Activated naive CD4-positive, alpha-beta T cell treated with anti-CD3 and anti-CD28 coated beads for 36 hours (primary cell): Measurements from ENCODE around the gene GUCD1. TPM values are rescaled to one million over a fixed set of nuclear protein-coding genes. Genes with fewer than 3 reads are reported as not detected.
"Not testable (repeated sequence)": the region's sequence is repeated elsewhere in the genome, so short reads cannot be mapped to it uniquely, and the experiment has no call there.

Experiments used
- CTCF ChIA-PET: fragments of 350-600 bp; sonication (Branson Sonifier 250); formaldehyde crosslinking; loops from one replicate; lab custom pipeline; 2021; ENCODE audit warnings: antibody characterized with exemption; lab: Charles Lee
- DNase-seq: peaks from one replicate; pipeline ENCODE4 v3.0.0-alpha.2; 2020
- H3K27ac Mint-ChIP-seq: one replicate; pipeline ENCODE4 v1.8.0; 2021; ENCODE audit warnings: mild to moderate bottlenecking, mixed read lengths
- H3K27me3 Mint-ChIP-seq: one replicate; pipeline ENCODE4 v1.8.0; 2021; ENCODE audit warnings: low read depth, mixed read lengths
- H3K36me3 Mint-ChIP-seq: one replicate; pipeline ENCODE4 v1.8.0; 2021; ENCODE audit warnings: low read depth, mixed read lengths
- H3K4me1 Mint-ChIP-seq: one replicate; pipeline ENCODE4 v1.8.0; 2021; ENCODE audit warnings: low read depth, mixed read lengths
- H3K4me3 Mint-ChIP-seq: one replicate; pipeline ENCODE4 v1.8.0; 2021; ENCODE audit warnings: mild to moderate bottlenecking, moderate library complexity, mixed read lengths
- H3K9me3 Mint-ChIP-seq: one replicate; pipeline ENCODE4 v1.8.0; 2021; ENCODE audit warnings: mixed read lengths
- intact Hi-C: fragments of 100-400 bp; cut with micrococcal nuclease; formaldehyde crosslinking; loops from one replicate; pipeline ENCODE4 v1.15.1; 2023
- total RNA-seq, 2 experiments: library from RNA; stranded (reverse); gene quantifications; one replicate each; pipeline ENCODE4 v1.2.3, GENCODE V29; 2021

The GUCD1 gene
- total RNA-seq, 2 experiments from 2014 or later = 95.8 to 96.0 TPM

DNA sequence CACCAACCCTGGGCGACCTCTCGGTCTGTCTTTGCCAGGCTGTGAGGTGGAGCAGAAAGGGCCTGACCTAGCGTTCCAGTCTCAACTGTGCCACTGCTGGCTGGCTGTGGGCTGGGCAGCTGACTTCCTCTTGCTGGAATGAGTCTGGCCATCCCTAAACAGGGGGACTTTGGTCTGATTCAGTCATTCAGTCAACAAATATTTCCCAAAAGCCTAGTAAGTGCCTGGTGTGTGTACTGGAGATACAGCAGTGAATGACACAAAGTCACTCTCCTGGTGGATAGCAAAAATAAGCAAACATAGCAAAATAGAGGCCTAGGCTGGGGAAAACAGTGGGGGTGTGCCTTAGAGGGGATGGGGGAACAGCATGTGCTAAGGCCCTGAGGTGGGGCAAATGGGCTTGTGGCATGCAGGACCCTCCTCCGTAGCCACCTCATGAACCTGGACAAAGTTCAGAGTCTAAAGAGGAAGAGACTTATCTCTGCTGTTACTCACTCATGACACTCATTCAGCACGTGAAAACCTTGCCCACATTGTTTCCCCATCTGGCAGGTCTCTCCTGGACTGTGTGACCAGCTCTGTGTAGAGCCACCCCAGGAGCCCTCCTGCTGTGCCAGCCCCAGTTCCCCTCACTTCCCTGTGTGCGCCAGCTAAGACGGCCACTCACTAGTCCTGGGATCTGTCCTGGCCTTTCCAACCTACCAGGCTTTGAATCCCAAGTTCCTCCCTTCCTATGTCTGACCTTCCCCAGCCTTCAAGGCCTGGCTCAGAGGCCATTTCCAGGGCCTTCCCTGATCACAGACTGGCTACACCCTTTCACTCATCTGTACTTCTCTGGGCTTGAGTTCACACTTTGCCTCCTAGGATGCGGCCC, 4.7 kb downstream of the GUCD1 start:
- CTCF ChIA-PET = interaction anchor here (0.6 to 0.8 kb wide), 2 partner anchors 13 to 20 kb away, joined by 3 read pairs; no protein-coding TSS in a partner anchor
- Mint-ChIP-seq H3K4me1 (peaks cover 15% of the 10 kb centered on the region), H3K4me3 (no peak overlapping the region), H3K27me3 (no peaks in the 10 kb centered on the region), H3K36me3 (peaks cover 18% of the 10 kb centered on the region), H3K27ac (no peak overlapping the region), H3K9me3 (no peaks in the 10 kb centered on the region)
- DNase-seq = no peak
- intact Hi-C loops = no loop called here

- Mint-ChIP-seq H3K9me3 (no peaks in the 10 kb centered on the region), H3K27ac (no peak overlapping the region), H3K4me3 (no peak overlapping the region), H3K4me1 (peaks cover 10% of the 10 kb centered on the region), H3K36me3 (peaks cover 18% of the 10 kb centered on the region), H3K27me3 (no peaks in the 10 kb centered on the region)
- intact Hi-C loops = no loop called here
- DNase-seq = no peak
- CTCF ChIA-PET = interaction anchor here (1.3 kb wide), 1 partner anchor 25 kb away, joined by 3 read pairs; no protein-coding TSS in a partner anchor
Observed at GRCh38 chr22:24548812-24549211, 6.1 kb downstream of the GUCD1 start.

DNA sequence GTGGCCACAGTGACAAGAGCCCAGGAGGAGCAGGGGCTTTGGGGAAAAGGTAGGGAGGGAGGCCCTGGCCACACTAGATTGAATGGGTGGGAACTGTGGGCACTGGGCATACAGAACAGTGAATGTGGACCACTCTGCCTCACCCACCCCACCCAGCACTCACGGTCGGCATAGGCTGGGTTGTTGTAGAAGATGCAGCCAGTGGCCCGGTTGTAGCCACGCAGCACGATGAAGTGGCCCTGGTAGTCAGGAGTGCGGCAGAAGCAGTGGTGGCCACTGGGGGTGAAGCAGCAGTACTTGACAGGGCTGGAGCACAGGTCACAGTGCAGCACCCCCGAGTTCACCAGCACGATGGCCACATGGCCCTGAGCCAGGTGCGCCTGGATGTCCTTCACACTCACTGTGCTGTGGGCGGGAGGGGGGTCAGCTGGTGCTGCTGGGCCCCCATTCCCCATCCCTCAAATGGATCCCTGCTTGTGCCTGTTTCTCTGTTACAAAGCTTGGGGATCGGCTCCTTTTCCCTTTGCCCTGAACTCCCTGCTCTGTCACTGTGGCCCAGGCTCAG, 11.2 kb downstream of the GUCD1 start:
- H3K27ac Mint-ChIP-seq = no peak overlapping the region
- CTCF ChIA-PET = no interaction called here
- H3K4me3 Mint-ChIP-seq = no peak overlapping the region
- no peaks in the 10 kb centered on the region for H3K27me3 Mint-ChIP-seq
- H3K9me3 Mint-ChIP-seq = no peaks in the 10 kb centered on the region
- intact Hi-C loops = no loop called here
- peaks cover 28% of the 10 kb centered on the region for H3K36me3 Mint-ChIP-seq
- no peaks in the 10 kb centered on the region for H3K4me1 Mint-ChIP-seq
- DNase-seq = no peak

DNA sequence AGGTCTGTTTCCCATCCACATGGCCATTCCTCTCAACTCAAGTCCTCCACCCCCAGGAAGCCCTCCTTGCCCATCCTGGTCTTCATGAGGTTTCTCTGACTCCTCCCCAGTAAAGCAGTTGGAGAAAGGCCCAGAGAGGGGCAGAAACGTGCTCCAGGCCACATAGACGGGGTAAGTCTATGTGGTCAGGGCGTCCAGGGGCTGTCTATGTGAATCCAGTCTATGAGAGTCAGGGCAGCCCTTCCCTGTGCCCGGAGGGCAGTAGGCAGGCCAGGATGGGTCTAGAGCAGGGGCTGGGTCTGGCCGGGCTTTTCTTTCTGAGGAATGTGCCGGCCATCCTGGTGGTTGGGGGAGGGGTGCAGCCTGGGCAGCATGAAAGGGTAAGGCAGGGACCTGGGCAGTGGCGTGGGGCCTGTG, 11.7 kb downstream of the GUCD1 start:
- no peak overlapping the region for H3K4me3 Mint-ChIP-seq
- CTCF ChIA-PET = no interaction called here
- H3K27ac Mint-ChIP-seq = no peak overlapping the region
- no peak for DNase-seq
- no peaks in the 10 kb centered on the region for H3K9me3 Mint-ChIP-seq
- H3K36me3 Mint-ChIP-seq = peaks cover 28% of the 10 kb centered on the region
- H3K4me1 Mint-ChIP-seq = no peaks in the 10 kb centered on the region
- intact Hi-C loops = no loop called here
- no peaks in the 10 kb centered on the region for H3K27me3 Mint-ChIP-seq

DNA sequence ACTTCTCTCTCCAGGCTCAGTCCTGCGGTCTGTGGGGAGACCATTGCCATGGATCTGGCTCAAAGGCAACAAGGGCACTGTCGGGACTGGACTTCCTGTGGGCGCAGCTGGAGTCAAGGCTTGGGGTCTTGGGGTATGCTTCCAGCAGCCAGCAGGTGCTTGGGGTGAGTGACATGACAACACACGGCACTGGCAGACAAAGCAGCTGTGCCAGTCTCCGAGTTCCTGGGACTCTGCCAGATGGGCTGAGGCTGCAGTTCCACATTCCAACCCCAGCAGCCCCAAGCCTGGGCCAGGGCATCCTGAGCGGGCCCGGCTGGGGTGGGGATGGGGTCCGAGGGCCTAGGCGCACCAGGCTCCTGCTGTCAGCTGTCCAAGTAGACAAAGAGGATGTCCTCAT, 12.3 kb downstream of the GUCD1 start:
- DNase-seq = no peak
- no peaks in the 10 kb centered on the region for H3K4me1 Mint-ChIP-seq
- H3K9me3 Mint-ChIP-seq = no peaks in the 10 kb centered on the region
- intact Hi-C loops = no loop called here
- H3K27me3 Mint-ChIP-seq = no peaks in the 10 kb centered on the region
- no peak overlapping the region for H3K27ac Mint-ChIP-seq
- no peak overlapping the region for H3K4me3 Mint-ChIP-seq
- CTCF ChIA-PET = no interaction called here
- H3K36me3 Mint-ChIP-seq = peaks cover 27% of the 10 kb centered on the region

- CTCF ChIA-PET = interaction anchor here (0.7 kb wide), 1 partner anchor 14 kb away, joined by 3 read pairs; no protein-coding TSS in a partner anchor
- Mint-ChIP-seq H3K4me3 (no peak overlapping the region), H3K36me3 (peaks cover 19% of the 10 kb centered on the region), H3K27ac (no peak overlapping the region), H3K27me3 (no peaks in the 10 kb centered on the region), H3K9me3 (no peaks in the 10 kb centered on the region), H3K4me1 (no peaks in the 10 kb centered on the region)
- no peak for DNase-seq
- intact Hi-C loops = no loop called here
Observed at GRCh38 chr22:24541681-24542515, 13.0 kb downstream of the GUCD1 start.

GRCh38 chr22:24540470-24540869, 14.5 kb downstream of the GUCD1 start:
- intact Hi-C loops = no loop called here
- Mint-ChIP-seq H3K4me3 (no peak overlapping the region), H3K27me3 (no peaks in the 10 kb centered on the region), H3K36me3 (peaks cover 16% of the 10 kb centered on the region), H3K27ac (no peak overlapping the region), H3K4me1 (no peaks in the 10 kb centered on the region), H3K9me3 (no peaks in the 10 kb centered on the region)
- CTCF ChIA-PET = no interaction called here
- no peak for DNase-seq

GRCh38 chr22:24536089-24536488, 18.8 kb downstream of the GUCD1 start:
- CTCF ChIA-PET = interaction anchor here (2.0 kb wide), 1 partner anchor 10 kb away, joined by 10 read pairs; no protein-coding TSS in a partner anchor
- H3K4me1 Mint-ChIP-seq = no peaks in the 10 kb centered on the region
- peaks cover 10% of the 10 kb centered on the region for H3K36me3 Mint-ChIP-seq
- no peak overlapping the region for H3K4me3 Mint-ChIP-seq
- no peak overlapping the region for H3K27ac Mint-ChIP-seq
- no peaks in the 10 kb centered on the region for H3K27me3 Mint-ChIP-seq
- intact Hi-C loops = no loop called here
- DNase-seq = no peak
- H3K9me3 Mint-ChIP-seq = no peaks in the 10 kb centered on the region

DNA sequence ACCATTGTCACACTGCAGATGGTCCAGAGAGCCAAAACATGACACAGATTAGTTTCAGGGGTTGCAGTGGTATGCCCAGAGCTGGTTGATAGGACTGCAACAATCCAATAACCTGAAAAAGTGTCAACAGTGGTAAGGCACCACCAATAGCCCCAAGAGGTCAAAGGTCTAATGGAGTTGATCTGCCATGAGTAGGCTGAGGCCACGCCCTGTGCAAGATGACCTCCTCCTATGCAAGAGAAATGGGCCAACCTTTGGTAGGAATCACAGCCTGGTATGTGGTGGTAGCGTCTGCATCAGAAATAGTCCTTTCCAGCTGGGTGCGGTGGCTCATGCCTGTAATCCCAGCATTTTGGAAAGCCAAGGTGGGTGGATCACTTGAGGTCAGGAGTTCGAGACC, 19.6 kb downstream of the GUCD1 start:
- Mint-ChIP-seq H3K9me3 (no peaks in the 10 kb centered on the region), H3K27ac (no peak overlapping the region), H3K27me3 (no peaks in the 10 kb centered on the region), H3K4me1 (no peaks in the 10 kb centered on the region), H3K36me3 (peaks cover 6% of the 10 kb centered on the region), H3K4me3 (no peak overlapping the region)
- no peak for DNase-seq
- CTCF ChIA-PET = interaction anchor here (0.6 to 0.7 kb wide), 2 partner anchors 94 to 195 kb away, joined by 3 read pairs; no protein-coding TSS in a partner anchor
- intact Hi-C loops = no loop called here

GRCh38 chr22:24532075-24532474, 22.9 kb downstream of the GUCD1 start:
- CTCF ChIA-PET = interaction anchor here (1.9 kb wide), 1 partner anchor 10 kb away, joined by 5 read pairs; no protein-coding TSS in a partner anchor
- intact Hi-C loops = no loop called here
- Mint-ChIP-seq H3K4me3 (no peak overlapping the region), H3K27ac (no peak overlapping the region), H3K27me3 (no peaks in the 10 kb centered on the region), H3K4me1 (no peaks in the 10 kb centered on the region), H3K9me3 (no peaks in the 10 kb centered on the region), H3K36me3 (no peaks in the 10 kb centered on the region)
- DNase-seq = no peak

DNA sequence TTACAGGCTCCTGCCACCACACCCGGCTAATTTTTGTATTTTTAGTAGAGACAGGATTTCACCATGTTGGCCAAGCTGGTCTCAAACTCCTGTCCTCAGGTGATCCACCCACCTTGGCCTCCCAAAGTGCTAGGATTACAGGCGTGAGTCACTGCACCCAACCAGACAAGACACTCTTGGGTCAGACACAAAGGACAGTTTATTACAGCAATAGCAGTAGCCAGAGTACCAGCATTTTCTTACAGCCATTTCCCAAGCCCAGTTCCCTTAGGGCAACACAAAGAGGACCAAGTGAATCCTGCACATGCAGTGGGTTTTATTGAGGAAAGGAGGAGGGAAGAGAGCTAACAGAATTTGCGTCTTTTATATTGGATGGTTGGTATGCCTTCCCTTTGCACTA, 24.0 kb downstream of the GUCD1 start:
- H3K4me3 Mint-ChIP-seq, H3K4me1 Mint-ChIP-seq, intact Hi-C loops, H3K27me3 Mint-ChIP-seq, DNase-seq, H3K36me3 Mint-ChIP-seq, H3K9me3 Mint-ChIP-seq, H3K27ac Mint-ChIP-seq: not testable (repeated sequence)
- CTCF ChIA-PET = interaction anchor here (1.1 to 1.9 kb wide), 4 partner anchors 9 to 108 kb away, joined by 3 to 5 read pairs (median 4); no protein-coding TSS in a partner anchor

DNA sequence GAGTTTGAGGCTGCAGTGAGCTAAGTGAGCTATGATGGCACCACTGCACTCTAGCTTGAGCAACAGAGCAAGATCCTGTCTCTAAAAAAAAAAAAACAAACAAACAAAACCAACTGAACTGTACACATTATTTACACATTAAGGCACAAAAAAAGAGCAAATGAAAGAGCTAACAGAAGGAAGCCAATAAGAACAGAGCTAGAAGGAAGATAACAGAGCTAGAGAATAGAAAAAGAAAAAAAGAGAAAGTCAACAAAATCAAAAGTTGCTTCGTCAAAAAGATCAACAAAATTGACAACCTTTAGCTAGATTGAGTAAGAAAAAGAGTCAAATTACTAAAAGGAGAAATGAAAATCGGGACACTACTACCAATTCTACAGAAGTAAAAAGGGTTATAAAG, 25.0 kb downstream of the GUCD1 start:
- Mint-ChIP-seq H3K9me3 (no peaks in the 10 kb centered on the region), H3K27me3 (no peaks in the 10 kb centered on the region), H3K36me3 (no peaks in the 10 kb centered on the region), H3K27ac (no peak overlapping the region), H3K4me3 (no peak overlapping the region), H3K4me1 (peaks cover 5% of the 10 kb centered on the region)
- DNase-seq = no peak
- CTCF ChIA-PET = interaction anchor here (0.6 to 1.4 kb wide), 7 partner anchors 20 to 154 kb away, joined by 3 to 8 read pairs (median 5); no protein-coding TSS in a partner anchor
- intact Hi-C loops = loop anchor here (5.0 kb wide), 2 partner anchors 227 to 338 kb away; no protein-coding TSS in a partner anchor
